Measurements from ENCODE around the gene CARNS1.

- no peak for TF ChIP-seq EZH2 (IDR thresholded peaks at IDR 0.05; ENCODE audit: insufficient read depth, poor library complexity, severe bottlenecking)
- TF ChIP-seq EZH2phosphoT487 (IDR thresholded peaks at IDR 0.05; ENCODE audit: insufficient read depth, low read depth), result no peak
Measured at GRCh38 chr11:67396259-67396581, 19.3 kb upstream of the CARNS1 start.
